ENCODE data around the gene SUMF1. TPM values are rescaled to one million over a fixed set of nuclear protein-coding genes. Genes with fewer than 3 reads are reported as not detected.

Gene SUMF1
- total RNA-seq, 1 experiment from 2014 or later: 24.0 TPM

GRCh38 chr3:4426261-4426781 lies 40.7 kb downstream of the SUMF1 start:
- no peak for DNase-seq (ENCODE audit: low read depth in 1 of 2, low spot score in 2 of 2)
- no peaks in the 10 kb centered on the region for H3K9me3 ChIP-seq (replicated peaks)
- H3K4me1 ChIP-seq (replicated peaks): peaks cover 10% of the 10 kb centered on the region
- H3K27ac ChIP-seq: 0 out of 2 replicates have a peak overlapping the region, but pooled peaks have one; percentile 34
- H3K27me3 ChIP-seq (replicated peaks): no peaks in the 10 kb centered on the region
- H3K4me3 ChIP-seq: no peak overlapping the region
- no peaks in the 10 kb centered on the region for H3K36me3 ChIP-seq

DNA sequence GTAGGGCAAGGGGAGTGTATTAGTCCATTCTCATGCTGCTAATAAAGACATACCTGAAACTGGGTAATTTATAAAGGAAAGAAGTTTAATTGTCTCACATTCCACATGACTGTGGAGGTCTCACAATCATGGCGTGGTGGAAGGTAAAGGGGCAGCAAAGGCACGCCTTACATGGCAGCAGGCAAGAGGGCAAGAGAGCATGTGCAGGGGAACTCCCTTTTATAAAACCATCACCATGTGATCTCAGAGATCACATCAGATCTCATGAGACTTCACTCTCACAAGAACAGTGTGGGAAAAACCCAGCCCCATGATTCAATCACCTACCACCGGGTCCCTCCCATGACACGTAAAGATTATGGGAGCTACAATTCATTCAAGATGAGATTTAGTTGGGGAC lies 41.4 kb downstream of the SUMF1 start:
- H3K4me3 ChIP-seq: no peak overlapping the region
- peaks cover 10% of the 10 kb centered on the region for H3K4me1 ChIP-seq (replicated peaks)
- DNase-seq (ENCODE audit: low read depth in 1 of 2, low spot score in 2 of 2): no peak
- H3K9me3 ChIP-seq (replicated peaks): no peaks in the 10 kb centered on the region
- H3K27me3 ChIP-seq (replicated peaks): no peaks in the 10 kb centered on the region
- no peaks in the 10 kb centered on the region for H3K36me3 ChIP-seq
- no peak overlapping the region for H3K27ac ChIP-seq

DNA sequence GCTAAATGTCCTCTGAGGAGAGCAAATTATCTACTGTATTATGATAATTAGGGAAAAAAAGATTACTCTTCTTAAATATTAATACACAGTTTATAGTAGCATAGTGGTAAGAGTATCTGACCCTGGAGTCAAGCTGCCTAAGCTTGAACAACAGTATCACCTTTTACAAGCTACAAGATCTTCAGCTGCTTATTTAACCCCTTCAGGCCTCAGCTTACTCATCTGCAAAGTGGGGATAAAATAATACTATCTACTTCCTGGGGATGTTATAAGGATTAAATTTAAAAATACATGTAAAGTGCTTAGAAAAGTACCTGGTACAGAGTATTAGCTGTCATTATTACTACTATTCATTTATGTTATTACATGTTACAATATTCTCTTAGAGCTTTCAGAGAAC lies 42.0 kb downstream of the SUMF1 start:
- H3K9me3 ChIP-seq (replicated peaks): no peaks in the 10 kb centered on the region
- H3K36me3 ChIP-seq: no peaks in the 10 kb centered on the region
- H3K4me3 ChIP-seq: no peak overlapping the region
- no peaks in the 10 kb centered on the region for H3K27me3 ChIP-seq (replicated peaks)
- H3K4me1 ChIP-seq (replicated peaks): peaks cover 10% of the 10 kb centered on the region
- DNase-seq (ENCODE audit: low read depth in 1 of 2, low spot score in 2 of 2): no peak
- no peak overlapping the region for H3K27ac ChIP-seq

GRCh38 chr3:4421121-4421520 lies 45.9 kb downstream of the SUMF1 start:
- no peaks in the 10 kb centered on the region for H3K9me3 ChIP-seq (replicated peaks)
- no peak overlapping the region for H3K27ac ChIP-seq
- no peak for DNase-seq (ENCODE audit: low read depth in 1 of 2, low spot score in 2 of 2)
- H3K36me3 ChIP-seq: no peaks in the 10 kb centered on the region
- H3K4me3 ChIP-seq: no peak overlapping the region
- H3K27me3 ChIP-seq (replicated peaks): no peaks in the 10 kb centered on the region
- peaks cover 1% of the 10 kb centered on the region for H3K4me1 ChIP-seq (replicated peaks)

- DNase-seq (ENCODE audit: low read depth in 1 of 2, low spot score in 2 of 2): no peak
- Histone ChIP-seq H3K27ac (no peak overlapping the region), H3K4me3 (no peak overlapping the region), H3K27me3 (replicated peaks) (no peaks in the 10 kb centered on the region), H3K9me3 (replicated peaks) (no peaks in the 10 kb centered on the region), H3K4me1 (replicated peaks) (no peaks in the 10 kb centered on the region; the same call in 1 of the 2 replicates), H3K36me3 (no peaks in the 10 kb centered on the region)
Observed at GRCh38 chr3:4419920-4420319, 47.1 kb downstream of the SUMF1 start.

GRCh38 chr3:4419386-4419785 lies 47.7 kb downstream of the SUMF1 start:
- DNase-seq (ENCODE audit: low read depth in 1 of 2, low spot score in 2 of 2): no peak
- Histone ChIP-seq H3K27me3 (replicated peaks) (no peaks in the 10 kb centered on the region), H3K4me1 (replicated peaks) (no peaks in the 10 kb centered on the region; the same call in 1 of the 2 replicates), H3K27ac (no peak overlapping the region), H3K4me3 (no peak overlapping the region), H3K36me3 (no peaks in the 10 kb centered on the region), H3K9me3 (replicated peaks) (no peaks in the 10 kb centered on the region)

DNA sequence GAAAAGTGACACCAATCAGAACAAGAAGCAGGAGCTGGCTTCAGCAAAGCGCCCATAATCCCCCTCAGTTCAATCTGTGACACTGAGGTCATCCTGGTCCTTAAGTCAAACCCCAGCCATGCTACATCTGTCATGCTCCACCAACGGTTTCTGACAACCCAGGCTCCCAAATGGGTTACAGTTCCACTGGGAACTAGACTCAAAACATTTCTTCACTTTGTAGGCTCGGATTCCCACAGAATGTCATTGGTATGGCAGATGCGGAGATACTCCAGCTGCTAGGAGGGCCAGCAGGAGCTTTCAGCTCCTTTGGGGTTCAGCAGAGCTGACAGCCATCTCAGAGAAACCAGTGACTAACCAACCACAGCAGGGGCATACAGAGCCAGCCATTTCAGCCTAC lies 48.9 kb downstream of the SUMF1 start:
- Histone ChIP-seq H3K4me1 (replicated peaks) (no peaks in the 10 kb centered on the region; the same call in 1 of the 2 replicates), H3K36me3 (no peaks in the 10 kb centered on the region), H3K9me3 (replicated peaks) (no peaks in the 10 kb centered on the region), H3K27me3 (replicated peaks) (no peaks in the 10 kb centered on the region), H3K27ac (no peak overlapping the region), H3K4me3 (no peak overlapping the region)
- DNase-seq (ENCODE audit: low read depth in 1 of 2, low spot score in 2 of 2): no peak

DNA sequence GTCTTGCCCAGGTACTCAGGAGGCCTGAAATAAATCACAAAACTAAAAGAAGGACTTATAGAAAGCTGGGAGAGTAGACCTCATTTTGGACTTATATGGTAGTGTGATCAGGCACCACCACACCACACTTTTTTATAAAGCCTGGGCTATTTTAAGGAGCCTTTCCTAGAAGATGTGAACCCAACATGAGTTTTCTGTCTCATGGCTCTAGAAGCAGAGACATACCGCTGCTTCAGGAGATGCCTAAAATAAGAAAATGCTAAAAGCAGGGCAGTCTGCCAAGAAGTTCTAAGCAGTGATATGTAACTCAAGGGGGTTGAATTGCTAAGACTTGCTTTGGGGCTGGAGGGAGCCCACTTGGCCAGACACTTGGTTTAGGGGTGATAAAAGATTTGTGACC lies 49.6 kb downstream of the SUMF1 start:
- Histone ChIP-seq H3K4me1 (replicated peaks) (no peaks in the 10 kb centered on the region; the same call in 1 of the 2 replicates), H3K4me3 (no peak overlapping the region), H3K9me3 (replicated peaks) (no peaks in the 10 kb centered on the region), H3K36me3 (no peaks in the 10 kb centered on the region), H3K27me3 (replicated peaks) (no peaks in the 10 kb centered on the region), H3K27ac (no peak overlapping the region)
- no peak for DNase-seq (ENCODE audit: low read depth in 1 of 2, low spot score in 2 of 2)

DNA sequence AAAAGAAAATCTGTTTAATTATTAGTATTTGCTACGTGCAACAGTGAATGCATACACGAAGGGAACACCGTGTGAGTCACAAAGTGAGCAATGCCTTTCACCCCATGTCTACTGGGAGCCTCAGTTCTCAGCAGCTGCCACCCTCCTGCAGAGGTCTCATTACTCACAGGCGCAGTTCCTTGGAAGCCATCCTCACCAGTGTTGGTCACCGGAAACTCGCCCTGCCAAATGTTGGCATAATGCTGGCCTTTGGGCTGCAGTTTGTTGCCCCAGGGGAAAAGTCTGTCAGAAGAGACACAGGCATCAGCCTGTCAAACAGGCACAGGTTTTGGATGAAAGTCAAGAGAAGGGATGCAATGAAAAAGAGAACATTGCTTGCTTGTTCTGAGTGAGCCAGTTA lies 50.1 kb downstream of the SUMF1 start:
- peak; percentile 9 to 42 for DNase-seq (ENCODE audit: low read depth in 1 of 2, low spot score in 2 of 2)
- H3K36me3 ChIP-seq: no peaks in the 10 kb centered on the region
- H3K4me3 ChIP-seq: no peak overlapping the region
- H3K4me1 ChIP-seq (replicated peaks): no peaks in the 10 kb centered on the region; the same call in 1 of the 2 replicates
- H3K9me3 ChIP-seq (replicated peaks): no peaks in the 10 kb centered on the region
- no peak overlapping the region for H3K27ac ChIP-seq
- no peaks in the 10 kb centered on the region for H3K27me3 ChIP-seq (replicated peaks)

DNA sequence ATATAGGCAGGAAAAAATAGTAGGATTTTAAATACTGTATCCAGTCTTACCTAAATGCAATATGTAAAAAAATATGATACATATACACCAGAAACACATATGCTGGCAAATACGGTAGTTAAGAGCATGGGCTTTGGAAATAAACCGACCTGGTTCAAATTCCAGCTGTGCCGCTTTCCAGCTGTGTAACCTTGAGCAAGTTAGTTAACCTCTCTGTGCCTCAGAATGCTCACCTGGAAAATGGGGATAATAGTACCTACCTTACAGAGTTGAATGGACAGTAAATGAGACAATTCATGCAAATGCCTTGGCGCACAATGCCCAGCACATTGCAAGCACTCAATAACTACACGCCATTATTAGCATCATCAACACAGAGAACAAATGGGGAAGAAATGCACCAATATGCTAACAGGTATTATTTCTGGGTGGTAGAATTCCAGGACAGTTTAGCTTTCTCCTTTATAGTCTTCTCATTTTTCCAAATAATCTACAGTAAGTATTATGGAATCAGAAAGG lies 50.6 kb downstream of the SUMF1 start:
- no peak for DNase-seq (ENCODE audit: low read depth in 1 of 2, low spot score in 2 of 2)
- Histone ChIP-seq H3K4me3 (no peak overlapping the region), H3K27me3 (replicated peaks) (no peaks in the 10 kb centered on the region), H3K4me1 (replicated peaks) (no peaks in the 10 kb centered on the region; the same call in 1 of the 2 replicates), H3K36me3 (no peaks in the 10 kb centered on the region), H3K9me3 (replicated peaks) (no peaks in the 10 kb centered on the region), H3K27ac (no peak overlapping the region)

- no peak overlapping the region for H3K27ac ChIP-seq
- H3K4me3 ChIP-seq: no peak overlapping the region
- no peaks in the 10 kb centered on the region for H3K9me3 ChIP-seq (replicated peaks)
- H3K4me1 ChIP-seq (replicated peaks): no peaks in the 10 kb centered on the region; the same call in 1 of the 2 replicates
- no peaks in the 10 kb centered on the region for H3K27me3 ChIP-seq (replicated peaks)
- no peak for DNase-seq (ENCODE audit: low read depth in 1 of 2, low spot score in 2 of 2)
- no peaks in the 10 kb centered on the region for H3K36me3 ChIP-seq
Observed at GRCh38 chr3:4413467-4413866, 53.6 kb downstream of the SUMF1 start.

DNA sequence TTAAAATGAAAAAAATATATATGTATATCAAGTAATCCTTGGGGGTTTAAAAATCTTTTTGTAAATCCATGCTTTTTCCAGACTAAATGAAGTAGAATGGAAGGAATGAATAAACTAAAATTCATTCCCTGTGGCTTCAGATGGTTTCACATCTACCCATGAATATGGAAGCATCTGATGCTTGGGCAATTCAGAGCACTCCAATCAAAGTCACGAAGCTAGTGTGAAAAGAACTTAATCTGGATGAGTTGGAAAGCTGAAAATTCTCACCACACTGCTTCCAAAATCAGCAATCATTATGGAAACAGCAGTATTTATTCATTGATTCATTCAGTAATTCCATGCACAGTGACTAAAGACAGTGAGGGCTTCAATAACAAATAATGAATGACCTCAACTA lies 55.2 kb downstream of the SUMF1 start:
- no peaks in the 10 kb centered on the region for H3K9me3 ChIP-seq (replicated peaks)
- no peaks in the 10 kb centered on the region for H3K27me3 ChIP-seq (replicated peaks)
- DNase-seq (ENCODE audit: low read depth in 1 of 2, low spot score in 2 of 2): no peak
- H3K4me1 ChIP-seq (replicated peaks): no peaks in the 10 kb centered on the region; the same call in 1 of the 2 replicates
- H3K27ac ChIP-seq: no peak overlapping the region
- H3K4me3 ChIP-seq: no peak overlapping the region
- no peaks in the 10 kb centered on the region for H3K36me3 ChIP-seq

DNA sequence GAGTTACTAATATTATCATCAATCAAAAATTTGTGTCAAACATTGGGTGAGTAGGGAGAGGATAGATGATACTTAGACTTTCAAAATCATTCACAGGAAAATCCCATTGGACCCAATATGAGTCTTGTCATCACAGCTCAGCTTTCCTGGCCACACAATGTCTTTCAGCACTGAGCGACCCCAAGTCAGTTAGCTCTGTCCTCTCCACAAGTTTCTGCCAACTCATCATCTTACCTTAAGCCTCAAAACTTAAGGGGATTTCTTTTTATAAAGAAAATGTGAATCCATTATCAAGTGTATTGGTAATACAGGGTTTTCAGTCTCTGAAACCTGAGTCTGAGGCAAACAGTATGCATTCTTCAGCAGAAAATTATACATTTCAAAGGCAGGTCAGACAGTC lies 55.8 kb downstream of the SUMF1 start:
- H3K9me3 ChIP-seq (replicated peaks): no peaks in the 10 kb centered on the region
- no peaks in the 10 kb centered on the region for H3K27me3 ChIP-seq (replicated peaks)
- no peak overlapping the region for H3K4me3 ChIP-seq
- no peaks in the 10 kb centered on the region for H3K36me3 ChIP-seq
- DNase-seq (ENCODE audit: low read depth in 1 of 2, low spot score in 2 of 2): no peak
- no peak overlapping the region for H3K27ac ChIP-seq
- no peaks in the 10 kb centered on the region for H3K4me1 ChIP-seq (replicated peaks)

DNA sequence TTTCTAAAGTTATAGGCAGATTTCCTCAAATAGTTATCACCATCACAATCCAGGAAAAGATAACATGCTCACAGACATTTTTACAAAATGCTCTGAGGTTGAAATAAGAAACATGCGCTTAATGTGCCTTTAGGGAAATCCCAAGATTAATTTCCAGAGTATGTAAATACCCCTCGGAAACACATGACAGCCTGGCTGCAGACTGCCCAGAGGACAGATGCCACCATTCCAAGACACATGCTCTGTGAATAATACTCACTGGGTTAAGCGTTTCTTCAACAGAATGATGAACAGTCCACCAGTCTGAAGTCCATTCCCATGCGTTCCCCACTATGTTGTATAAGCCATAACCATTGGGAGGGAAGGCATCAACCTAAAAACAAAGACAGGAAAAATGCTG lies 56.5 kb downstream of the SUMF1 start:
- Histone ChIP-seq H3K27me3 (replicated peaks) (no peaks in the 10 kb centered on the region), H3K27ac (no peak overlapping the region), H3K4me3 (no peak overlapping the region), H3K9me3 (replicated peaks) (no peaks in the 10 kb centered on the region), H3K4me1 (replicated peaks) (no peaks in the 10 kb centered on the region), H3K36me3 (no peaks in the 10 kb centered on the region)
- no peak for DNase-seq (ENCODE audit: low read depth in 1 of 2, low spot score in 2 of 2)

All from SJSA1 (cell line).